HepG2 (cell line): ENCODE data around the gene GLYAT.

ENCODE experiments used
- AGO1 ChIP-seq: fragments of 200-400 bp; formaldehyde crosslinking; IDR thresholded peaks from 2 replicates; pipeline ENCODE4 v1.6.1; 2017; ENCODE audit warnings: mild to moderate bottlenecking, low read depth, low read length, moderate library complexity; ENCODE audit not compliant: poor library complexity, severe bottlenecking
- HDAC2 ChIP-seq: sonication (generic); formaldehyde crosslinking; IDR thresholded peaks from 2 replicates; pipeline ENCODE4 v1.4.0; 2020; ENCODE audit warnings: missing genetic modification reagents
- LCORL ChIP-seq, 2 experiments: fragments of 450-650 bp in 1 of 2; sonication (generic) in 1 of 2; formaldehyde crosslinking in 1 of 2; IDR thresholded peaks; 2 replicates each; pipeline versions ENCODE4 v1.5.0 to v1.6.1; 2017 to 2020; ENCODE audit warnings: antibody characterized with exemption in 1 of 2, missing genetic modification reagents in 1 of 2
- NR1H2 ChIP-seq: sonication (generic); formaldehyde crosslinking; IDR thresholded peaks from 2 replicates; pipeline ENCODE4 v1.8.1; 2022; ENCODE audit warnings: low read depth, missing genetic modification reagents, borderline replicate concordance
- PAX8 ChIP-seq: sonication (generic); formaldehyde crosslinking; IDR thresholded peaks from 2 replicates; pipeline ENCODE4 v1.8.0; 2022; ENCODE audit warnings: mild to moderate bottlenecking, missing genetic modification reagents, borderline replicate concordance
- TCF7 ChIP-seq: sonication (generic); IDR thresholded peaks from 2 replicates; pipeline ENCODE4 v1.6.1; 2016; ENCODE audit warnings: antibody characterized with exemption, low read depth
- ZFP90 ChIP-seq: sonication (generic); formaldehyde crosslinking; IDR thresholded peaks from 2 replicates; pipeline ENCODE4 v1.8.0; 2022; ENCODE audit warnings: missing genetic modification reagents, mild to moderate bottlenecking, inconsistent platforms, borderline replicate concordance
- ZFX ChIP-seq: sonication (generic); formaldehyde crosslinking; IDR thresholded peaks from 2 replicates; pipeline ENCODE4 v1.4.0; 2020; ENCODE audit warnings: mild to moderate bottlenecking, low read depth, missing genetic modification reagents, moderate library complexity
- TF ChIP-seq, protein P1 (sequence below): sonication (generic); formaldehyde crosslinking; IDR thresholded peaks from 2 replicates; pipeline ENCODE4 v1.5.0; 2020; ENCODE audit warnings: mild to moderate bottlenecking, missing genetic modification reagents, moderate library complexity
- TF ChIP-seq, protein P2 (sequence below): sonication (generic); formaldehyde crosslinking; IDR thresholded peaks from 2 replicates; pipeline ENCODE4 v1.5.0; 2020; ENCODE audit warnings: mild to moderate bottlenecking, low read depth, missing genetic modification reagents, borderline replicate concordance

DNA sequence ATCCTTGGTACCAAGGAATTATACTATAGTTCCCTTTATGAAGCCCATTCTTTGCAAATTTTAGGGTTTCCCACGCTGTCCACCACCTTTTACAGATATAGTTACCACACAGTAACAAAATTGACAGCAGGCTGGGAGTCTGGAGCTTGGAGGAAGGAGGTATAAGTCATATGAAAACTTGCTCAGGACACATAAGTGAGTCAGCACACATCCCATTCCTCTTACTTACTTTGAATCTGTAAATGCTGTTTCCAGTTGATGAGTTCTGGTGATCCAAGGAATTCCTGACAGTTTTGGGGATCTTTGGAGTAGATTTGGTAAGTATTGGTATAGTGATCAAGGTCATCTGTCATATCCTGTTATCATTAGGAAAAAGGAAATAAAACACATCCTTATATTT is 19.2 kb downstream of the GLYAT start:
- TF ChIP-seq NR1H2 (CRISPR knock-in tag) (no peak), ZFP90 (CRISPR knock-in tag) (no peak), TCF7 (no peak), LCORL (IDR thresholded peaks at IDR 0.05) (no peak), LCORL (CRISPR knock-in tag; IDR thresholded peaks at IDR 0.05) (no peak), PAX8 (CRISPR knock-in tag) (no peak), AGO1 (no peak), HDAC2 (CRISPR knock-in tag) (no peak), ZFX (CRISPR knock-in tag) (no peak)
- TF ChIP-seq, protein P1, sequence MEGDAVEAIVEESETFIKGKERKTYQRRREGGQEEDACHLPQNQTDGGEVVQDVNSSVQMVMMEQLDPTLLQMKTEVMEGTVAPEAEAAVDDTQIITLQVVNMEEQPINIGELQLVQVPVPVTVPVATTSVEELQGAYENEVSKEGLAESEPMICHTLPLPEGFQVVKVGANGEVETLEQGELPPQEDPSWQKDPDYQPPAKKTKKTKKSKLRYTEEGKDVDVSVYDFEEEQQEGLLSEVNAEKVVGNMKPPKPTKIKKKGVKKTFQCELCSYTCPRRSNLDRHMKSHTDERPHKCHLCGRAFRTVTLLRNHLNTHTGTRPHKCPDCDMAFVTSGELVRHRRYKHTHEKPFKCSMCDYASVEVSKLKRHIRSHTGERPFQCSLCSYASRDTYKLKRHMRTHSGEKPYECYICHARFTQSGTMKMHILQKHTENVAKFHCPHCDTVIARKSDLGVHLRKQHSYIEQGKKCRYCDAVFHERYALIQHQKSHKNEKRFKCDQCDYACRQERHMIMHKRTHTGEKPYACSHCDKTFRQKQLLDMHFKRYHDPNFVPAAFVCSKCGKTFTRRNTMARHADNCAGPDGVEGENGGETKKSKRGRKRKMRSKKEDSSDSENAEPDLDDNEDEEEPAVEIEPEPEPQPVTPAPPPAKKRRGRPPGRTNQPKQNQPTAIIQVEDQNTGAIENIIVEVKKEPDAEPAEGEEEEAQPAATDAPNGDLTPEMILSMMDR = no peak
- TF ChIP-seq, protein P2, sequence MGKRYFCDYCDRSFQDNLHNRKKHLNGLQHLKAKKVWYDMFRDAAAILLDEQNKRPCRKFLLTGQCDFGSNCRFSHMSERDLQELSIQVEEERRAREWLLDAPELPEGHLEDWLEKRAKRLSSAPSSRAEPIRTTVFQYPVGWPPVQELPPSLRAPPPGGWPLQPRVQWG = no peak
